Immature natural killer cell (primary cell): ENCODE results near the gene MUL1. TPM values are rescaled to one million over a fixed set of nuclear protein-coding genes. Genes with fewer than 3 reads are reported as not detected.
"Not testable (repeated sequence)": the region's sequence is repeated elsewhere in the genome, so short reads cannot be mapped to it uniquely, and the experiment has no call there.

ENCODE experiments used
- DNase-seq, 3 donors: peaks; one replicate each; pipeline ENCODE4 v3.0.0; 2022; ENCODE audit warnings: mixed read lengths in 1 of 3
- H3K27ac Mint-ChIP-seq, 6 donors: one replicate each; pipeline ENCODE4 v1.8.0; 2020; ENCODE audit warnings: mixed read lengths in 6 of 6, mild to moderate bottlenecking in 5 of 6, inconsistent platforms in 4 of 6, moderate library complexity in 3 of 6
- H3K27me3 Mint-ChIP-seq, 3 donors: one replicate each; pipeline ENCODE4 v1.8.0; 2020 to 2021; ENCODE audit warnings: low read depth in 3 of 3, mild to moderate bottlenecking in 3 of 3, mixed read lengths in 3 of 3, moderate library complexity in 3 of 3, inconsistent platforms in 1 of 3
- H3K36me3 Mint-ChIP-seq, 3 donors: one replicate each; pipeline ENCODE4 v1.8.0; 2020; ENCODE audit warnings: mixed read lengths in 3 of 3, inconsistent platforms in 2 of 3, mild to moderate bottlenecking in 2 of 3
- H3K4me1 Mint-ChIP-seq, 2 donors: one replicate each; pipeline ENCODE4 v1.8.0; 2020; ENCODE audit warnings: inconsistent platforms in 2 of 2, mild to moderate bottlenecking in 2 of 2, mixed read lengths in 2 of 2, moderate library complexity in 1 of 2
- H3K4me3 Mint-ChIP-seq, 5 donors: one replicate each; pipeline ENCODE4 v1.8.0; 2020; ENCODE audit warnings: mild to moderate bottlenecking in 5 of 5, mixed read lengths in 5 of 5, inconsistent platforms in 3 of 5, moderate library complexity in 3 of 5
- H3K9me3 Mint-ChIP-seq, 6 donors: one replicate each; pipeline ENCODE4 v1.8.0; 2020; ENCODE audit warnings: mild to moderate bottlenecking in 6 of 6, mixed read lengths in 6 of 6, inconsistent platforms in 4 of 6, moderate library complexity in 3 of 6
- polyA plus RNA-seq, 3 donors: library from polyadenylated mRNA; unstranded; fragments of 300-500 nt; fragmentation: Illumina TruSeq; gene quantifications; one replicate each; pipeline ENCODE4 v1.2.3, GENCODE V29; 2021

Gene MUL1
- polyA plus RNA-seq, 3 donors from 2014 or later: 35.1 to 52.1 (median 49.2) TPM

DNA sequence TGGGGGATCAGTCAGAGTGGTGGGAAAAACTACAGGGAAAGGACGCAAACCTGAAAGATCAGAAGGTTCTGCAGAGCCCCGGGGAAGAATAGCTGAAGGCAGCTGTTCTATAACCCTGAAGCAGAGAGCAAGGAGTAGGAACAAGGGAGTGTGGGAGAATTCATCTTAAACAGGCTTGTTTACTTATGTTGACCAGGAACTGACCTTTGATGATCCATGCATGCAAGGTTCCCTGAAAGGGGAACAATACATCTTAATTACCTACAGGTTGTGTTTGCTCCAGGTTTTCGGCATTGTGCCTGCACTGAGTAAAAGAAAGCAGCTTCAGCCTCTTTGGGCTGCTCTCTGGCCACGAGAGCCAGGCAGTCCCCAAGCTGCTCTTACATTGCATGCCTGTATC lies 25.7 kb upstream of the MUL1 start:
- no peaks in the 10 kb centered on the region for H3K9me3 Mint-ChIP-seq
- no peak overlapping the region for H3K4me3 Mint-ChIP-seq
- H3K27me3 Mint-ChIP-seq: peaks cover 0 to 28% (median 2%) of the 10 kb centered on the region in 3 donors
- H3K4me1 Mint-ChIP-seq: no peaks in the 10 kb centered on the region
- H3K27ac Mint-ChIP-seq: no peak overlapping the region
- no peak for DNase-seq
- H3K36me3 Mint-ChIP-seq: no peaks in the 10 kb centered on the region

DNA sequence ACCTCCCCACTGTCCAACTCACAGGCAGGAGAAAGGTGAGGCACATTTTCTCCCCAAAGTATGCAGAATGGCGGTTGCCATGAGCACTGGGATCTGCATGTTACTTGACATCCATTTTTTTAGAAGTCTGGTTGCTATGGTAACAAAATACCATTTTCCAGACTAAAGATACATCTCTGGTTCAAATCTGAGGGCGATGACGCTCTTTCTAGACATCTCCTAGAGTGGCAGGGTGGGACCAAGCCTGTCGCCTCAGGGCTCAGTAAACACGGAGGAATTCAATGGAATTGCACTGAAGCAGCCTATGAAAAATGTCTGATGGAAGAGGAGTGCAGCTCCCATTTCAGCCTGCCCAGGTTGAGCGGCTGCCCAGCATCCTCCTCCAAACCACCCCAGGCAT lies 22.9 kb upstream of the MUL1 start:
- no peaks in the 10 kb centered on the region for H3K36me3 Mint-ChIP-seq
- no peak for DNase-seq
- no peak overlapping the region for H3K27ac Mint-ChIP-seq
- no peaks in the 10 kb centered on the region for H3K4me1 Mint-ChIP-seq
- H3K9me3 Mint-ChIP-seq: no peaks in the 10 kb centered on the region
- H3K4me3 Mint-ChIP-seq: no peak overlapping the region
- peaks cover 0 to 23% (median 2%) of the 10 kb centered on the region in 3 donors for H3K27me3 Mint-ChIP-seq

DNA sequence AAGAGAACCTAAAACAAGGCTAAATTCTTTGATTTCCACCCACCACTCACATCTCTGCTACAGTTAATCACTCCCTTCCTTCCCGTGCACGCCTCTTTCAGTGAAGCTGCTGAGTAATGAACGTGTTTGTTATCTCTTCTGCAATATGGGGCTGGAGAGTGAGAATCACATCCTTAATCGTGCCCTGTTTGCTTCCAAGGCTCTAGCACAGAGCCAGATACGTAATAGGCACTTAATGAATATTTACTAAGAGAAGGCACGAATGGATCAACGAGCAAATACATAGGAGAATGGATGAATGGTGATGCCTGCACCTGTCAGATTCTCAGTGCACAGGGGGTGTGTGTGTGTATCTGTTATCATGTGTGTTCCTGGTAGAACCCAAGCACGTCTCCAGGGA lies 22.4 kb upstream of the MUL1 start:
- DNase-seq: no peak
- no peak overlapping the region for H3K4me3 Mint-ChIP-seq
- no peak overlapping the region for H3K27ac Mint-ChIP-seq
- H3K4me1 Mint-ChIP-seq: no peaks in the 10 kb centered on the region
- H3K27me3 Mint-ChIP-seq: peaks cover 0 to 20% (median 2%) of the 10 kb centered on the region in 3 donors
- no peaks in the 10 kb centered on the region for H3K9me3 Mint-ChIP-seq
- H3K36me3 Mint-ChIP-seq: no peaks in the 10 kb centered on the region

DNA sequence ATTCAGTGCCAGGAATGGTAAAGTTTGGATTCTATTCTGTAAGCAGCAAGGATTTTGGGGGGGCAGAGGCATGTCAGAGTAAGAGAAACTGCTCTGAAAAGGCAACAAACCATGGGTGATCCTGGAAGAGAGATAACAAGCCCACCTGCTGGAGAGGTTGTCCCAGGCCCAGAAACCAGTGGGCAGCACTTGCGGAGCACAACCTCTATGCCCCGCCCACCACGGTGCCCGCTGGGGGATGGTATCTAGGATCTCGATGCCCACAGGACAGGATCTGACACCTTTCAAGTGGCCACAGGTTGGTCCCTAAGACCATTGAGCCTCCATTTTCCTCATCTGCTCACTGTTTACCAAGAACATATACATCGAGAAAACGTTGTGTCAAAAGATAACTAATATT lies 20.3 kb upstream of the MUL1 start:
- DNase-seq: no peak
- Mint-ChIP-seq H3K27ac (no peak overlapping the region), H3K4me3 (no peak overlapping the region), H3K4me1 (no peaks in the 10 kb centered on the region), H3K27me3 (peaks cover 0 to 19% (median 2%) of the 10 kb centered on the region in 3 donors), H3K36me3 (no peaks in the 10 kb centered on the region), H3K9me3 (no peaks in the 10 kb centered on the region)

- no peak overlapping the region for H3K4me3 Mint-ChIP-seq
- H3K27ac Mint-ChIP-seq: no peak overlapping the region
- H3K27me3 Mint-ChIP-seq: peaks cover 0 to 16% (median 0%) of the 10 kb centered on the region in 3 donors
- no peaks in the 10 kb centered on the region for H3K9me3 Mint-ChIP-seq
- no peak for DNase-seq
- no peaks in the 10 kb centered on the region for H3K4me1 Mint-ChIP-seq
- no peaks in the 10 kb centered on the region for H3K36me3 Mint-ChIP-seq
Observed at GRCh38 chr1:20526267-20526666, 18.3 kb upstream of the MUL1 start.

DNA sequence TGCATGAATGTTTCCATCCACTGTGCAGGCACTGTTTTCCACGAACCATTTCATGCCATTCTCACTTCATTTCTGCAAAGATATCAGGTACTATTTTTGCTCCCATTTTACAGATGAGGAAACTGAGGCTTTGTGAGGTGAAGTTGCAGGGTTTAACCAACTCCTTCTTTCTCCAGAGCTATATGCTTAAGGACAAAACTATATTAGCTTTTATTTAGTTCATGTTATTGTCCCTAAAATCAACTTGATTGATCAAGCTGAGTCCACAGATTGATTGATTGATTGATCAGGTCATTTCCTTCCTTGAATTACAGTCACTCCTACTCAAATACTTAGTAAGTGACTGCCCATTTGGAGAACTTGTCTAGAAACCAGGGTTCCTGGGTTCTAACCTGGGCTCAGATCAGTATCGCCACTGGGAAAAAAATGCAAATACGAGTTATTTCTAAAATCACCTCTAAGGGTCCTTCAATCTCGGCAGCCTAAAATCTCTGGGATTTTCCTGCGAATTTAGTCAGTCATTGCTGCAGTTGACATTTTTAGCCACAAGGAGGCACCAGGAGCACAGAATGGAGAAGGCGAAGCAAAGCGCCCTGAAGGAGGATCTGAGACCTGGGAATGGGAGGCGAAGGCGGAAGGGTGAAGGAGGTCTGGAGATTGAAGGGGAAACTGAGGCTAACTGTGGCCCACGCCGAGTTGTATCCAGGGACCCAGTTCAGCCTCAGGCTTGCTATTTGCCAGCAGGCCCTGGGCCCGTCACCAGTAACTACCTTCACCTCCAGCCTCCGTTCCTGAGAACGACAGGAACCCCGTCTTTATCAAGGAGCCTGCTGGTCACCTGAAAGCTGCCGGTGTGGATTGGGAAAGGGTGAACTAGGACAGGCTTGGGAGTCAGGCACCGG lies 14.3 kb upstream of the MUL1 start:
- H3K36me3 Mint-ChIP-seq: no peaks in the 10 kb centered on the region
- no peaks in the 10 kb centered on the region for H3K4me1 Mint-ChIP-seq
- no peaks in the 10 kb centered on the region for H3K9me3 Mint-ChIP-seq
- no peak overlapping the region for H3K27ac Mint-ChIP-seq
- H3K27me3 Mint-ChIP-seq: peaks cover 0 to 14% (median 4%) of the 10 kb centered on the region in 3 donors
- peak; percentile 42 to 50 (median 44) for DNase-seq
- H3K4me3 Mint-ChIP-seq: no peak overlapping the region

GRCh38 chr1:20519609-20520262 lies 11.8 kb upstream of the MUL1 start:
- not testable (repeated sequence) for DNase-seq, H3K4me3 Mint-ChIP-seq, H3K9me3 Mint-ChIP-seq, H3K36me3 Mint-ChIP-seq, H3K27ac Mint-ChIP-seq, H3K4me1 Mint-ChIP-seq
- peaks cover 0 to 17% (median 7%) of the 10 kb centered on the region in 3 donors for H3K27me3 Mint-ChIP-seq

GRCh38 chr1:20511518-20512428 lies 3.8 kb upstream of the MUL1 start:
- no peak overlapping the region for H3K4me3 Mint-ChIP-seq
- H3K4me1 Mint-ChIP-seq: peaks cover 14 to 16% of the 10 kb centered on the region in 2 donors
- no peak overlapping the region for H3K27ac Mint-ChIP-seq
- DNase-seq: no peak
- H3K9me3 Mint-ChIP-seq: no peaks in the 10 kb centered on the region
- H3K36me3 Mint-ChIP-seq: no peaks in the 10 kb centered on the region
- peaks cover 3 to 11% (median 6%) of the 10 kb centered on the region in 3 donors for H3K27me3 Mint-ChIP-seq

DNA sequence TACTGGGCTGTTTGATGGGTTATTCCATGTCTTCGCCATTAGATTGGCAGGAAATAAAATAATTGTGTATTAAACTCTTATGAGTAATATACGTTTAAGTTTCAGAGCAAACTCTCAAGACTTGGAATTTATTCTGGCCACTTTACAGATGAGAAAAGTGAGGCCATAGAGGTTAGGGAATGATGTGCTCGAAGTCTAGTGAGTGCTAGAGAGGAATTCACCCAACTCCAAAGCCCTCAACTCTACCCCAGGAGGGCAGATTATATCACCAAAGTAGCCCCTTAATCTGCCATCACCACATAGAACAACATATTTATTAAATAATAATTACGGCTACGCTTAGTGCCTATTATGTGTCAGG lies 440 bp upstream of the MUL1 start:
- Mint-ChIP-seq H3K36me3 (peaks cover 0 to 3% (median 0%) of the 10 kb centered on the region in 3 donors), H3K4me3 (peak overlapping the region; percentile 82 to 92 (median 90)), H3K27me3 (peaks cover 2 to 6% (median 3%) of the 10 kb centered on the region in 3 donors), H3K4me1 (peaks cover 31 to 32% of the 10 kb centered on the region in 2 donors), H3K27ac (peak overlapping the region; percentile 80 to 95 (median 93)), H3K9me3 (no peaks in the 10 kb centered on the region)
- DNase-seq: no peak

- Mint-ChIP-seq H3K36me3 (peaks cover 0 to 3% (median 0%) of the 10 kb centered on the region in 3 donors), H3K4me1 (peaks cover 31 to 32% of the 10 kb centered on the region in 2 donors), H3K27me3 (peaks cover 2 to 6% (median 3%) of the 10 kb centered on the region in 3 donors), H3K4me3 (peak overlapping the region; percentile 82 to 92 (median 90)), H3K27ac (peak overlapping the region; percentile 80 to 95 (median 93)), H3K9me3 (no peaks in the 10 kb centered on the region)
- no peak for DNase-seq
Observed at GRCh38 chr1:20507248-20507563, 745 bp downstream of the MUL1 start.

GRCh38 chr1:20505488-20505887 lies 2.5 kb downstream of the MUL1 start:
- H3K27ac Mint-ChIP-seq: no peak overlapping the region
- H3K9me3 Mint-ChIP-seq: no peaks in the 10 kb centered on the region
- H3K36me3 Mint-ChIP-seq: peaks cover 3 to 10% (median 3%) of the 10 kb centered on the region in 3 donors
- H3K4me3 Mint-ChIP-seq: peak overlapping the region in 3 of 5 donors; percentile 42 to 90 (median 63)
- no peak for DNase-seq
- H3K27me3 Mint-ChIP-seq: peaks cover 2 to 4% (median 3%) of the 10 kb centered on the region in 3 donors
- H3K4me1 Mint-ChIP-seq: peaks cover 31 to 32% of the 10 kb centered on the region in 2 donors

GRCh38 chr1:20500716-20501115 lies 7.2 kb downstream of the MUL1 start:
- H3K4me1 Mint-ChIP-seq: peaks cover 10 to 18% of the 10 kb centered on the region in 2 donors
- DNase-seq: no peak
- H3K4me3 Mint-ChIP-seq: no peak overlapping the region
- H3K36me3 Mint-ChIP-seq: peaks cover 7 to 31% (median 11%) of the 10 kb centered on the region in 3 donors
- no peaks in the 10 kb centered on the region for H3K27me3 Mint-ChIP-seq
- H3K27ac Mint-ChIP-seq: no peak overlapping the region
- H3K9me3 Mint-ChIP-seq: no peaks in the 10 kb centered on the region

DNA sequence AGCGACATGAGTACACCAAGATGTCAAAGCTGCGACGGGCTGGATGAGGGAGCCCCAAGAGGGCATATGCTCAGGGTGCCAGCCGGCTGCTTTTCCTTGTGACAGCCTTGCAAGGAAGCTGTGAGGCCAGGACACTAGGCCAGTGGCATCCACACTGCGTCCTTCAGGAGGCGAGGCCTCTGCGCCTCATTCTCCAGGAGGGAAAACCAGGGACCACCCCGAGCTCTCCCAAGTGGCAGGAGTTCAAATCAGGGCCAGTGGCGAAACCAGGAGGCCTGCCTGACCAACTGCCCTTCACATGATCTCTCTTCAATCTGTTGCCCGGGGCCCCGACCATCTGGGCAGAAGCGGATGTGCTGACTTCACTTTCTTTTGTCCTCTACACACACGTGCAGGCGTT lies 8.2 kb downstream of the MUL1 start:
- Mint-ChIP-seq H3K27me3 (no peaks in the 10 kb centered on the region), H3K36me3 (peaks cover 7 to 31% (median 11%) of the 10 kb centered on the region in 3 donors), H3K27ac (no peak overlapping the region), H3K4me3 (no peak overlapping the region), H3K9me3 (no peaks in the 10 kb centered on the region), H3K4me1 (peaks cover 5 to 9% of the 10 kb centered on the region in 2 donors)
- DNase-seq: no peak
